DMS153 treated with DMSO at 0.1 percent for 48 hours (cell line): ENCODE results near the gene SPATS2L.

Experiments
- DNase-seq: peaks from one replicate; lab custom pipeline; 2025; ENCODE audit not compliant: unreplicated experiment; lab: John Stamatoyannopoulos, UW

SPATS2L gene

GRCh38 chr2:200461846-200462710 lies 155.6 kb downstream of the SPATS2L start:
- no peak for DNase-seq

GRCh38 chr2:200463452-200463851 lies 157.0 kb downstream of the SPATS2L start:
- no peak for DNase-seq

- DNase-seq: no peak
Observed at GRCh38 chr2:200466425-200467418, 160.2 kb downstream of the SPATS2L start.

- no peak for DNase-seq
Observed at GRCh38 chr2:200467806-200468681, 161.6 kb downstream of the SPATS2L start.

GRCh38 chr2:200469708-200470211 lies 163.3 kb downstream of the SPATS2L start:
- DNase-seq: no peak

GRCh38 chr2:200470230-200470629 lies 163.7 kb downstream of the SPATS2L start:
- no peak for DNase-seq

- DNase-seq: no peak
Observed at GRCh38 chr2:200471324-200471848, 164.9 kb downstream of the SPATS2L start.

- DNase-seq: no peak
Observed at GRCh38 chr2:200471928-200472645, 165.6 kb downstream of the SPATS2L start.

GRCh38 chr2:200472853-200473464 lies 166.5 kb downstream of the SPATS2L start:
- no peak for DNase-seq

GRCh38 chr2:200475795-200476194 lies 169.3 kb downstream of the SPATS2L start:
- DNase-seq: no peak

- DNase-seq: no peak
Observed at GRCh38 chr2:200476836-200477235, 170.3 kb downstream of the SPATS2L start.

- DNase-seq: no peak
Observed at GRCh38 chr2:200477667-200478131, 171.2 kb downstream of the SPATS2L start.

GRCh38 chr2:200479692-200480265 lies 173.3 kb downstream of the SPATS2L start:
- no peak for DNase-seq

- no peak for DNase-seq
Observed at GRCh38 chr2:200482194-200482593, 175.7 kb downstream of the SPATS2L start.

- DNase-seq: no peak
Observed at GRCh38 chr2:200483729-200484198, 177.3 kb downstream of the SPATS2L start.

GRCh38 chr2:200484934-200485333 lies 178.4 kb downstream of the SPATS2L start:
- no peak for DNase-seq

- DNase-seq: no peak
Observed at GRCh38 chr2:200486529-200486928, 180.0 kb downstream of the SPATS2L start.

- DNase-seq: no peak
Observed at GRCh38 chr2:200488169-200488568, 181.7 kb downstream of the SPATS2L start.

GRCh38 chr2:200490001-200490400 lies 183.5 kb downstream of the SPATS2L start:
- no peak for DNase-seq
